ENCODE measurements around the gene TMEM175. TPM values are rescaled to one million over a fixed set of nuclear protein-coding genes. Genes with fewer than 3 reads are reported as not detected.

TMEM175 gene
- polyA plus RNA-seq, 1 of the 3 experiments (the other 2 are of a cell fraction), result 54.2 TPM

DNA sequence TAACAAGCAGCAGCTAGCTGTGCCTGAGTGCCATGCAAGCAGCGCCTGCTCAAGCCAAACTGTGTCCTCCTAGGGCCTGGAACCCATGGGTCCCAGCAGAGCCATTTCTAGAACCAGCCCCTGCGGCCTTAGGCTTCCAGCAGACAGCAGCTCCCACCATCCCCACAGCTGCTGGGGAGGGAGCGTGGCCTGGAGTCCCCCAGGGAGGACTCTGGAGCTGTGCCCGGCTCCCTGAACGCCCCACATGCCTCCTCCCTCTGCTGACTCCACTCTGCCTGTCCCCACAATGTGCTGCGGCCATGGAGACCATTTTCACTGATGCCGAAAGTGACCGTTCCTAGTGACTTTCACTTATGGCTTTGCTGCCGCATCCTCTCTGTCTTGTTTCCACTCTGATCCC lies 46.0 kb upstream of the TMEM175 start:
- Histone ChIP-seq H3K9ac (no peak overlapping the region), H3K27ac (ENCODE audit: low read depth in 2 of 2, low read length in 1 of 2) (no peak overlapping the region), H3K4me3 (ENCODE audit: low read depth in 2 of 2, low read length in 1 of 2) (no peak overlapping the region), H3K79me2 (ENCODE audit: insufficient read depth) (no peaks in the 10 kb centered on the region), H3K27me3 (ENCODE audit: insufficient read depth) (no peaks in the 10 kb centered on the region), H3K36me3 (replicated peaks in 1 of 2; ENCODE audit: control insufficient read depth in 1 of 2, insufficient read depth in 2 of 2, low read length in 1 of 2) (peaks cover 6 to 51% of the 10 kb centered on the region in 2 experiments), H2AFZ (ENCODE audit: low read depth) (no peak overlapping the region), H3K9me2 (no peaks in the 10 kb centered on the region), H3K4me1 (ENCODE audit: control insufficient read depth in 1 of 2, insufficient read depth in 2 of 2, low read depth in 1 of 2, low read length in 1 of 2) (no peaks in the 10 kb centered on the region), H3F3A (replicated peaks; ENCODE audit: insufficient read depth) (no peaks in the 10 kb centered on the region), H3K4me2 (no peak overlapping the region), H3K9me3 (no peaks in the 10 kb centered on the region), H4K20me1 (ENCODE audit: insufficient read depth) (no peaks in the 10 kb centered on the region)
- TF ChIP-seq, protein P1, sequence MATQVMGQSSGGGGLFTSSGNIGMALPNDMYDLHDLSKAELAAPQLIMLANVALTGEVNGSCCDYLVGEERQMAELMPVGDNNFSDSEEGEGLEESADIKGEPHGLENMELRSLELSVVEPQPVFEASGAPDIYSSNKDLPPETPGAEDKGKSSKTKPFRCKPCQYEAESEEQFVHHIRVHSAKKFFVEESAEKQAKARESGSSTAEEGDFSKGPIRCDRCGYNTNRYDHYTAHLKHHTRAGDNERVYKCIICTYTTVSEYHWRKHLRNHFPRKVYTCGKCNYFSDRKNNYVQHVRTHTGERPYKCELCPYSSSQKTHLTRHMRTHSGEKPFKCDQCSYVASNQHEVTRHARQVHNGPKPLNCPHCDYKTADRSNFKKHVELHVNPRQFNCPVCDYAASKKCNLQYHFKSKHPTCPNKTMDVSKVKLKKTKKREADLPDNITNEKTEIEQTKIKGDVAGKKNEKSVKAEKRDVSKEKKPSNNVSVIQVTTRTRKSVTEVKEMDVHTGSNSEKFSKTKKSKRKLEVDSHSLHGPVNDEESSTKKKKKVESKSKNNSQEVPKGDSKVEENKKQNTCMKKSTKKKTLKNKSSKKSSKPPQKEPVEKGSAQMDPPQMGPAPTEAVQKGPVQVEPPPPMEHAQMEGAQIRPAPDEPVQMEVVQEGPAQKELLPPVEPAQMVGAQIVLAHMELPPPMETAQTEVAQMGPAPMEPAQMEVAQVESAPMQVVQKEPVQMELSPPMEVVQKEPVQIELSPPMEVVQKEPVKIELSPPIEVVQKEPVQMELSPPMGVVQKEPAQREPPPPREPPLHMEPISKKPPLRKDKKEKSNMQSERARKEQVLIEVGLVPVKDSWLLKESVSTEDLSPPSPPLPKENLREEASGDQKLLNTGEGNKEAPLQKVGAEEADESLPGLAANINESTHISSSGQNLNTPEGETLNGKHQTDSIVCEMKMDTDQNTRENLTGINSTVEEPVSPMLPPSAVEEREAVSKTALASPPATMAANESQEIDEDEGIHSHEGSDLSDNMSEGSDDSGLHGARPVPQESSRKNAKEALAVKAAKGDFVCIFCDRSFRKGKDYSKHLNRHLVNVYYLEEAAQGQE (IDR thresholded peaks at IDR 0.05; ENCODE audit: low read depth, low read length), result no peak
- TF ChIP-seq JUND (IDR thresholded peaks at IDR 0.05), result no peak
- no peak for TF ChIP-seq FOSL2 (IDR thresholded peaks at IDR 0.05; ENCODE audit: borderline replicate concordance, low read depth)
- TF ChIP-seq MXI1 (IDR thresholded peaks at IDR 0.05; ENCODE audit: low read depth, low read length), result no peak
- no peak for TF ChIP-seq TEAD4 (IDR thresholded peaks at IDR 0.05; ENCODE audit: borderline replicate concordance, insufficient read depth)
- no peak for TF ChIP-seq FOXM1 (IDR thresholded peaks at IDR 0.05; ENCODE audit: low read depth)
- TF ChIP-seq RAD21 (IDR thresholded peaks at IDR 0.05; ENCODE audit: low read length), result no peak
- no peak for TF ChIP-seq RFX5 (IDR thresholded peaks at IDR 0.05; ENCODE audit: low read length)
- TF ChIP-seq, protein P2, sequence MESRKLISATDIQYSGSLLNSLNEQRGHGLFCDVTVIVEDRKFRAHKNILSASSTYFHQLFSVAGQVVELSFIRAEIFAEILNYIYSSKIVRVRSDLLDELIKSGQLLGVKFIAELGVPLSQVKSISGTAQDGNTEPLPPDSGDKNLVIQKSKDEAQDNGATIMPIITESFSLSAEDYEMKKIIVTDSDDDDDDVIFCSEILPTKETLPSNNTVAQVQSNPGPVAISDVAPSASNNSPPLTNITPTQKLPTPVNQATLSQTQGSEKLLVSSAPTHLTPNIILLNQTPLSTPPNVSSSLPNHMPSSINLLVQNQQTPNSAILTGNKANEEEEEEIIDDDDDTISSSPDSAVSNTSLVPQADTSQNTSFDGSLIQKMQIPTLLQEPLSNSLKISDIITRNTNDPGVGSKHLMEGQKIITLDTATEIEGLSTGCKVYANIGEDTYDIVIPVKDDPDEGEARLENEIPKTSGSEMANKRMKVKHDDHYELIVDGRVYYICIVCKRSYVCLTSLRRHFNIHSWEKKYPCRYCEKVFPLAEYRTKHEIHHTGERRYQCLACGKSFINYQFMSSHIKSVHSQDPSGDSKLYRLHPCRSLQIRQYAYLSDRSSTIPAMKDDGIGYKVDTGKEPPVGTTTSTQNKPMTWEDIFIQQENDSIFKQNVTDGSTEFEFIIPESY (IDR thresholded peaks at IDR 0.05; ENCODE audit: borderline replicate concordance, low read depth), result no peak
- no peak for TF ChIP-seq FOXJ3 (CRISPR knock-in tag; IDR thresholded peaks at IDR 0.05)
- ChIA-PET POLR2A (no interaction called here), CTCF (no interaction called here)
- WGBS (ENCODE audit: low lambda C conversion rate), result 97% methylated on average over 7 of the region's 9 CpGs
- DNase-seq, result no peak

DNA sequence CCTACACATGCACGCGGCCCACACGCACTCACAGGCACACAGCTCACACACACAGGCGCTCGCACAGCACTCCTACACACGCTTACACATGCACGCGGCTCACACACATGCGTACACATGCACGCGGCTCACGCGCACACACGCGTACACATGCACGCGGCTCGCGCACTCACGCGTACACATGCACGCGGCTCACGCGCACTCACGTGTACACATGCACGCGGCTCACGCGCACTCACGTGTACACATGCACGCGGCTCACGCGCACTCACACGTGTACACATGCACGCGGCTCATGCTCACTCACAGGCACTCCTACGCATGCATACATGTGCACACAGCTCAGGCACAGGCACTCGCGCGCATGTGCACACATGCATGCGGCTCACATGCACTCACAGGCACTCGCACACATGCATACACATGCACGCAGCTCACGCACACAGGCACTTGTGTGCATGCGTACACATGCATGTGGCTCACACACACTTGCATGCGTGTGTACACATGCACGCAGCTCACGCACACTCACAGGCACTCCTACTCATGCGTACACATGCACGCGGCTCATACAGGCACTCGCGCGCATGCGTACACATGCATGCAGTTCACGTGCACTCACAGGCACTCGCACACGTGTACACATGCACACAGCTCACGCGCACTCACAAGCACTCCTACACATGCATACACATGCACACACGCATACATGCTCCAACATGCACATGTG lies 45.1 kb upstream of the TMEM175 start:
- H3K79me2 ChIP-seq (ENCODE audit: insufficient read depth), result no peaks in the 10 kb centered on the region

More for the DNA sequence above, 45.1 kb upstream of the TMEM175 start:
- Histone ChIP-seq H3K4me2 (no peak overlapping the region), H3K9me2 (no peaks in the 10 kb centered on the region), H3F3A (replicated peaks; ENCODE audit: insufficient read depth) (no peaks in the 10 kb centered on the region), H2AFZ (ENCODE audit: low read depth) (no peak overlapping the region), H3K4me1 (ENCODE audit: control insufficient read depth in 1 of 2, insufficient read depth in 2 of 2, low read depth in 1 of 2, low read length in 1 of 2) (no peaks in the 10 kb centered on the region), H3K27me3 (ENCODE audit: insufficient read depth) (no peaks in the 10 kb centered on the region), H3K9ac (no peak overlapping the region), H3K36me3 (replicated peaks in 1 of 2; ENCODE audit: control insufficient read depth in 1 of 2, insufficient read depth in 2 of 2, low read length in 1 of 2) (peaks cover 6 to 44% of the 10 kb centered on the region in 2 experiments), H3K27ac (ENCODE audit: low read depth in 2 of 2, low read length in 1 of 2) (no peak overlapping the region), H3K4me3 (ENCODE audit: low read depth in 2 of 2, low read length in 1 of 2) (no peak overlapping the region), H4K20me1 (ENCODE audit: insufficient read depth) (no peaks in the 10 kb centered on the region), H3K9me3 (no peaks in the 10 kb centered on the region)
- TF ChIP-seq FOXJ3 (CRISPR knock-in tag; IDR thresholded peaks at IDR 0.05), result no peak
- TF ChIP-seq, protein P2 (IDR thresholded peaks at IDR 0.05; ENCODE audit: borderline replicate concordance, low read depth), result no peak
- ChIA-PET CTCF (no interaction called here), POLR2A (no interaction called here)
- WGBS (ENCODE audit: low lambda C conversion rate), result 97% methylated on average over 63 of the region's 63 CpGs
- no peak for DNase-seq

All from SK-N-SH (cell line).